Uterus (tissue), 2 donors: ENCODE results near the gene LUZP4.

Source experiments
- CTCF ChIP-seq, 4 experiments: fragments of 200-600 bp in 2 of 4; fragments of 450-650 bp in 2 of 4; sonication (generic) in 2 of 4; IDR thresholded peaks; one replicate each; pipeline ENCODE4 v1.5.1; 2016 to 2019; ENCODE audit warnings: antibody characterized with exemption in 4 of 4, mild to moderate bottlenecking in 2 of 4, moderate library complexity in 1 of 4
- POLR2A ChIP-seq, 2 donors: fragments of 450-650 bp; IDR thresholded peaks; one replicate each; pipeline ENCODE4 v1.6.1; 2016; ENCODE audit warnings: antibody characterized with exemption in 2 of 2, mild to moderate bottlenecking in 1 of 2, moderate library complexity in 1 of 2

DNA sequence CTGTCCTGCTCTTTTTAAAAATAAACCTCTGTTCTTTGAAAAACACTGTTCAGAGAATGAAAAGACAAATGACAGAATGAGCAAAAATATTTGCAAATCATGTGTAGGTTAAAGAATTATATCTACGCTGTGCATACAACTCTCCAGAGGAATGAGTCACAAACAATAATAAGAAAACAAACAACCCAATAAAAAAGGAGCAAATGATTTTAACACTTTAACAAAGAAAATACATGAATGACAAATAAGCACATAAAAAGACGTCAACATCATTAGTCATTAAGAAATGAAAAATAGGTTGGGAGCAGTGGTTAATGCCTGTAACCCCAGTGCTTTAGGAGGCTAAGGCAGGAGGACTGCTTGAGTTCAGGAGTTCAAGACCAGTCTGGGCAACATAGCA lies 34.5 kb upstream of the LUZP4 start:
- TF ChIP-seq CTCF (IDR thresholded peaks at IDR 0.05) (no peak), POLR2A (IDR thresholded peaks at IDR 0.05) (no peak)
